Stimulated activated CD8-positive, alpha-beta memory T cell treated with anti-CD3 and anti-CD28 coated beads, Interleukin-15, amount 100 ng/mL, for 24 hours (primary cell): ENCODE measurements around the gene ALOX12.
"Not testable (repeated sequence)": the region's sequence is repeated elsewhere in the genome, so short reads cannot be mapped to it uniquely, and the experiment has no call there.

Experiments
- DNase-seq: peaks from one replicate; pipeline ENCODE4 v3.0.0-alpha.2; 2020; ENCODE audit warnings: low read depth

Gene ALOX12

DNA sequence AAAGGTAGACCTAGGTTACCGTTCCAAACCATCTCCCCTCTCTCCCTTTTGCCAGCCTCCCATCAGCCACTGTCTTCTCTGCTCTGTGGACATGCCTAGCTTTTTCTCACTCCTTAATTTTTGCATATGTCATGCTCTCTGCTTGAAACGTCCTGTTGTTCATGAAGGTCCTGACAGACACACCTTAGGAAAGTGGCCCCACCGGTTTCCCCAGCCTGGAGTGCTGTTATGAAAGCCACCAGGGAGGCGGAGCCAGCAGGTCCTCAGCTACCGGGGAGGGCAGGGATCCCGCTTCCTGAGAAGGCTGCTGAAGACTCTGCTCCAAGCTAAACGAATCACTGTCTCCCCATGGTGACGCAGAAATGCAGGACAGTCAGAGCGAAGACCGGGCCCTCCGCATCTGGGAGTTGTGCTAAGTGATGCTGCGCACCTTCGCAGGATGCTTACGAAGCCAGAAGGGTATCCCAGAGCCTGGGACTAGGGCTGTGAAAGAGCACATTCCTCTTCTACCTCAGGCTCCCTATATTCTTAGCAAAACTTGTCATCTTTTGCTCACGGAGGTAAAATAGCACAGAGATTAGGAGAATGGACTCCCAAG lies 50.4 kb downstream of the ALOX12 start:
- no peak for DNase-seq

DNA sequence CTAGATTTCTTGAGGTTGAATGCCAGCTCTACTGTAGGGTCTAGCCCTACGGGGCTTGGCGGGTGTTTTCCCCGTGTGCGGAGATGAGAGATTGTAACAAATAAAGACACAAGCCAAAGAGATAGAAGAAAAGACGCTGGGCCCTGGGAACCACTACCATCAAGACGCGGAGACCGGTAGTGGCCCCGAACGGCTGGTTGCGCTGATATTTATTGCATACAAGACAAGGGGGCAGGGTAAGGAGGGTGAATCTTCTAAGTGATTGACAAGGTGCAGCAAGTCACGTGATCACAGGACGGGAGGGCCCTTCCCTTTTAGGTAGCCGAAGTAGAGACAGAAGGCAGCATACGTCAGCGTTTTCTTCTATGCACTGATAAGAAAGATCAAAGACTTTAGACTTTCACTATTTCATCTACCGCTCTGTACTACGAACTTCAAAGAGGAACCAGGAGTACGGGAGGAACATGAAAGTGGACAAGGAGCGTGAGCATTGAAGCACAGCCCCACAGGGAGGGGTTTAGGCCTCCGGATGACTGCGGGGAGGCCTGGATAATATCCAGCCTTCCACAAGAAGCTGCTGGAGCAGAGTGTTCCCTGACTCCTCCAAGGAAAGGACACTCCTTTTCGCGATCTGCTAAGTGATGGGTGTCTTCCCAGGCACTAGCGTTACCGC lies 51.0 kb downstream of the ALOX12 start:
- not testable (repeated sequence) for DNase-seq

DNA sequence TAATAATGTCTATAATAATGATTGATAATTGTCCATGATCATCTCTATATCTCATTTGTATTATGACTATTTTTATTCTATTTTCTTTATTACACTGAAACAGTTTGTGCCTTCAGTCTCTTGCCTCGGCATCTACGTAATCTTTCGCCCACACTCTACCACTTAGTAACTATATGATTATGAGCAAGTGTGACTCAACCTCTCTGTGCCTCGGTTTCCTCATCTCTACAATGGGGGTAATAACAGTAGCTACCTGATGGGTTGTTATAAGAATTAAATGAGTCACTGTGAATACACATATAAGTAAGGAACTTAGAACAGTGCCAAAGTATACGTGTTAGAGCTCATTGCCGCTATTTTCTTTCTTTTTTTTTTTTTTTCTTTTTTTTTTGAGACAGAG lies 51.7 kb downstream of the ALOX12 start:
- DNase-seq = no peak

DNA sequence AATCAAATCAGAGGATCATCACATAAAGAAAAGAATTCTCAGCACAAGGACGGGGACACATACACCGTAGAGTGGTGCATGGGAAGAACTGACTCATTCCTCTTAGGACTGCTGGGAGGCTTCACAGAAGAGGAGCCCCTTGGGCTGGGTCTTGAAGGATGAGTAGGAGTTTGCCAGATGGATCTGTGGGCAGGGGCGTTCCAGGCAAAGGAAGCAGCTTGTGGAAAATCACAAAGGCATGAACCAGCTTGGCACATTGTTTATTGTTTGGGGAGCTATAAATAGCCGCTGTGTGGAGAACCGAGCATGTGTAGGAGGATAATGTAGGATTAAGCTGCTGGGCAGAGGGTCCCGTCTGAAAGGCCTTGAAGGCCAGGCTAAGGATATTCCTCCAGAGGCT lies 53.1 kb downstream of the ALOX12 start:
- DNase-seq = no peak

DNA sequence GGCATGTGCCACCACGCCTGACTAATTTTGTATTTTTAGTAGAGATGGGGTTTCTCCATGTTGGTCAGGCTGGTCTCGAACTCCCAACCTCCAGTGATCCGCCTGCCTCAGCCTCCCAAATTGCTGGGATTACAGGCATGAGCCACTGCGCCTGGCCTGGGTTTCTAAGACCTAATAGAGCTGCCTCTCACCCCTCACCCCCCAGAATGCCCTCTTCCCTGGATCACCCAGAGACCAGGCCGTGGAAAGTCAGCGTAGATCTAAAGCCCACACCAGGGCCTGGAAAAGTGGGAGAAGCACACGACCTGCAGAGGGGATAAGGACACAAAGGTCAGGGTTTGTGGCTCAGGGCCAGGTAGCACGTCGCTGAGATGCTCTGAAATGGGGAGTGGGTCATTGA lies 54.7 kb downstream of the ALOX12 start:
- DNase-seq = not testable (repeated sequence)

DNA sequence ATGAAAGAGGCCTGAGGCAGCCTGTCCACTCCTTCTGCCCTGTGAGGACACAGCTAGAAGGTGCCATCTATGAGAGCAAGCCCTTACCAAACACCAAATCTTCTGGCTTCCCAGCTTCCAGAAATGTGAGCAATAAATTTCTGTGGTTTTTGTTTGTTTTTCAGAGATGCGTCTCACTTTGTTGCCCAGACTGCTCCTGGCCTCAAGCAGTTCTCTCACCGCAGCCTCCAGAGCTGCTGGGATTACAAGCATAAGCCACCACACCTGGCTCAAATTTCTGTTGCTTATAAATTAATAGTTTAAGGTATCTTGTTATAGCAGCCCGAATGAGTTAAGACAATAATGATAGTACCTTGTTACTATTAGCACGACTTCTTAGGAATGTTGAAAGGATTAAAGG lies 60.5 kb downstream of the ALOX12 start:
- no peak for DNase-seq

DNA sequence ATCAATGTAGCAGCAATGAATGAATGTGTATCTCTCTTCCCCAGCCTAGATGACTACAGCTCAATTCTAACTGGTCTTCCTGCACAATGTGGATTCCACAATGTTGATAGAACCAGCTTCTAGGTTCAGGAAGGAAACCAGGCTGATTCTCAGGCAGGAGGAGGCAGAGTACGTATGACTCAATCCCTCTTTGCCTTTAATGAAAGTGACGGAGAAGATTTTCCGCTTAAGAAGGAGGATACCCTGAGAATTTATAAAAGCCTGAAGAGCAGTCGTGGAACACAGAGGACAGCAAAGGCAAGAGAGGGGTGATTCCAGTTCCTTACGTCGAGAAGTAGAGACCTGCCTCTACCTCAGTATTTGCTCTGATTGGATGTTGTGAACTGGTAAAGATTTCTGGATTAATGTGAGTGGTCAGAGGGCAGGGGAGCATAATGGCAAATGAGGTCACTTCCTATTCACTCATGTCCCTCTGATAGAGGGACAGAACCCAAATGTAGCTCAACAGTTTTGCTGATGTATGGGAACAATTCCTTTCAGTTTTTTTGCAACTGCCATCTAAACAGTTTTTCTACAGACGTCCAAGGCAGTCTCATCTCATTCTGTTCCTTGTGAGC lies 63.1 kb downstream of the ALOX12 start:
- no peak for DNase-seq
